ENCODE results near the gene SLC25A42. TPM values are rescaled to one million over a fixed set of nuclear protein-coding genes. Genes with fewer than 3 reads are reported as not detected.

Gene SLC25A42
- total RNA-seq, 1 donor from 2014 or later: 21.2 TPM

- Mint-ChIP-seq H3K36me3 (peaks cover 38% of the 10 kb centered on the region), H3K4me1 (no peaks in the 10 kb centered on the region), H3K27me3 (ENCODE audit: low read depth) (no peaks in the 10 kb centered on the region), H3K27ac (no peak overlapping the region), H3K4me3 (no peak overlapping the region), H3K9me3 (no peaks in the 10 kb centered on the region)
- no peak for DNase-seq (ENCODE audit: low spot score in 2 of 2, unreplicated experiment in 2 of 2)
- no peak for TF ChIP-seq CTCF (IDR thresholded peaks at IDR 0.05; ENCODE audit: unreplicated experiment)
These were observed 37.4 kb upstream of the SLC25A42 start for GRCh38 chr19:19026299-19026971.

GRCh38 chr19:19027228-19027627, 36.6 kb upstream of the SLC25A42 start:
- Mint-ChIP-seq H3K9me3 (no peaks in the 10 kb centered on the region), H3K27ac (no peak overlapping the region), H3K27me3 (ENCODE audit: low read depth) (no peaks in the 10 kb centered on the region), H3K4me3 (no peak overlapping the region), H3K36me3 (peaks cover 37% of the 10 kb centered on the region), H3K4me1 (peaks cover 5% of the 10 kb centered on the region)
- no peak for DNase-seq (ENCODE audit: low spot score in 2 of 2, unreplicated experiment in 2 of 2)
- no peak for TF ChIP-seq CTCF (IDR thresholded peaks at IDR 0.05; ENCODE audit: unreplicated experiment)

GRCh38 chr19:19028526-19028925, 35.3 kb upstream of the SLC25A42 start:
- no peak for TF ChIP-seq CTCF (IDR thresholded peaks at IDR 0.05; ENCODE audit: unreplicated experiment)
- no peak overlapping the region for H3K4me3 Mint-ChIP-seq
- peaks cover 9% of the 10 kb centered on the region for H3K4me1 Mint-ChIP-seq
- no peaks in the 10 kb centered on the region for H3K27me3 Mint-ChIP-seq (ENCODE audit: low read depth)
- H3K9me3 Mint-ChIP-seq: no peaks in the 10 kb centered on the region
- DNase-seq (ENCODE audit: low spot score in 2 of 2, unreplicated experiment in 2 of 2): no peak
- H3K36me3 Mint-ChIP-seq: peaks cover 30% of the 10 kb centered on the region
- no peak overlapping the region for H3K27ac Mint-ChIP-seq

- H3K36me3 Mint-ChIP-seq: peaks cover 15% of the 10 kb centered on the region
- H3K27ac Mint-ChIP-seq: peak overlapping the region; percentile 95
- H3K27me3 Mint-ChIP-seq (ENCODE audit: low read depth): no peaks in the 10 kb centered on the region
- no peaks in the 10 kb centered on the region for H3K9me3 Mint-ChIP-seq
- no peak for TF ChIP-seq CTCF (IDR thresholded peaks at IDR 0.05; ENCODE audit: unreplicated experiment)
- H3K4me3 Mint-ChIP-seq: peak overlapping the region; percentile 92
- no peak for DNase-seq (ENCODE audit: low spot score in 2 of 2, unreplicated experiment in 2 of 2)
- H3K4me1 Mint-ChIP-seq: peaks cover 14% of the 10 kb centered on the region
These were observed 31.9 kb upstream of the SLC25A42 start for GRCh38 chr19:19031891-19032290.

GRCh38 chr19:19032420-19033175, 31.2 kb upstream of the SLC25A42 start:
- Mint-ChIP-seq H3K4me3 (peak overlapping the region; percentile 92), H3K36me3 (peaks cover 12% of the 10 kb centered on the region), H3K27me3 (ENCODE audit: low read depth) (no peaks in the 10 kb centered on the region), H3K9me3 (no peaks in the 10 kb centered on the region), H3K27ac (peak overlapping the region; percentile 95), H3K4me1 (peaks cover 14% of the 10 kb centered on the region)
- DNase-seq (ENCODE audit: low spot score in 2 of 2, unreplicated experiment in 2 of 2): peak; percentile 80 to 85
- TF ChIP-seq CTCF (IDR thresholded peaks at IDR 0.05; ENCODE audit: unreplicated experiment): no peak
